ENCODE results near the gene RBM20. TPM values are rescaled to one million over a fixed set of nuclear protein-coding genes. Genes with fewer than 3 reads are reported as not detected.

The RBM20 gene
- total and polyA plus RNA-seq, 2 experiments from 2014 or later, result not detected

DNA sequence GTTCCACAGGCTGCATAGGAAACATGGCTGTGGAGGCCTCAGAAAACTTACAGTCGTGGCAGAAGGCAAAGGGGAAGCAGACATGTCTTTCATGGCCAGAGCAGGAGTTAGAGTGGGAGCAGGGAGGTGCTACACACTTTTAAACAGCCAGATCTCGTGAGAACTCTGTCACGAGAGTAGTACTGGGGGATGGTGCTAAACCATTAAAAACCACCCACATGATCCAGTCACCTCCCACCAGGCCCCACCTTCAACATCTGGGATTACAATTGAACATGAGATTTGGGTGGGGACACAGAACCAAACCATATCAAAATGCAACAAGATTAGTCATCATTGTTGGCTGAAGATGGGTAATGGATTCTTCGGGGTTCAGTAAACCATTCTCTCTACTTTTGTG lies 162.2 kb downstream of the RBM20 start:
- Histone ChIP-seq H3K9me3 (ENCODE audit: low read depth) (no peaks in the 10 kb centered on the region), H3K9me2 (ENCODE audit: insufficient read depth) (no peaks in the 10 kb centered on the region), H3K4me2 (ENCODE audit: unreplicated experiment) (no peak overlapping the region), H3K79me2 (ENCODE audit: insufficient read depth) (no peaks in the 10 kb centered on the region), H3K27me3 (replicated peaks; ENCODE audit: insufficient read depth) (peaks cover 8% of the 10 kb centered on the region; the same call in 1 of the 2 replicates), H2AFZ (no peak overlapping the region), H4K20me1 (ENCODE audit: insufficient read depth) (no peaks in the 10 kb centered on the region), H3K27ac (no peak overlapping the region), H3F3A (ENCODE audit: insufficient read depth) (peaks cover 12% of the 10 kb centered on the region), H3K4me3 (no peak overlapping the region), H3K9ac (no peak overlapping the region), H3K36me3 (ENCODE audit: low read depth) (no peaks in the 10 kb centered on the region), H3K4me1 (ENCODE audit: insufficient read depth) (peaks cover 24% of the 10 kb centered on the region)
- 53 to 57% methylated on average over 4 of the region's 4 CpGs for WGBS, 2 experiments (ENCODE audit: low coverage in 1 of 2, low lambda C conversion rate in 2 of 2, missing lambda C conversion rate in 2 of 2)
- DNase-seq, result no peak
- in situ Hi-C loops (cut with MboI), result no loop called here
- TF ChIP-seq EZH2phosphoT487 (IDR thresholded peaks at IDR 0.05; ENCODE audit: insufficient read depth, low read depth) (no peak), EZH2 (IDR thresholded peaks at IDR 0.05; ENCODE audit: insufficient read depth, poor library complexity, severe bottlenecking) (no peak)

DNA sequence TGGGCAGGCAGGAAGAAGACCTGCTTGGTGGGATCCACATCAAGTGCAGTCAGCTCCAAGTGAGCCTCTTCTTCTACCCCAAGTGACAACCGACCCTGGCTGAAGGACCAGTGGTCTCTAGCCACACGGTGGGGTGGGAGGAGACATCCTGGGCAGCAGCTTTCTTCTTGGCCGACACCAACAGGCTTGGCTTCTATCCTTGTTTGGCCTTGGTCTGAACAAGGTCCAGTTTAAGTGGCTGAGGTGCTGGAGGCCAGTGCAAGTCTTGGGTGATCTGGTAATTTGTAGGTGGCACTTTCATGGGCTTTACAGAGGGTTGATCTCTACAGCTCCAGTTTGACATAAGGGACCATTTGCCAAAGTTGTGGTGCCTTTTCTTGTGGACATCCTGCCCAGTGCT lies 164.0 kb downstream of the RBM20 start:
- DNase-seq, result no peak
- 45 to 47% methylated on average over 3 of the region's 3 CpGs for WGBS, 2 experiments (ENCODE audit: low coverage in 1 of 2, low lambda C conversion rate in 2 of 2, missing lambda C conversion rate in 2 of 2)
- Histone ChIP-seq H3K4me3 (no peak overlapping the region), H3K4me1 (ENCODE audit: insufficient read depth) (peaks cover 9% of the 10 kb centered on the region), H3F3A (ENCODE audit: insufficient read depth) (peaks cover 4% of the 10 kb centered on the region), H4K20me1 (ENCODE audit: insufficient read depth) (no peaks in the 10 kb centered on the region), H3K9ac (no peak overlapping the region), H2AFZ (no peak overlapping the region), H3K27ac (no peak overlapping the region), H3K9me2 (ENCODE audit: insufficient read depth) (no peaks in the 10 kb centered on the region), H3K27me3 (replicated peaks; ENCODE audit: insufficient read depth) (peaks cover 8% of the 10 kb centered on the region; the same call in 1 of the 2 replicates), H3K4me2 (ENCODE audit: unreplicated experiment) (no peak overlapping the region), H3K79me2 (ENCODE audit: insufficient read depth) (no peaks in the 10 kb centered on the region), H3K9me3 (ENCODE audit: low read depth) (no peaks in the 10 kb centered on the region), H3K36me3 (ENCODE audit: low read depth) (no peaks in the 10 kb centered on the region)
- no peak for TF ChIP-seq EZH2phosphoT487 (IDR thresholded peaks at IDR 0.05; ENCODE audit: insufficient read depth, low read depth)
- TF ChIP-seq EZH2 (IDR thresholded peaks at IDR 0.05; ENCODE audit: insufficient read depth, poor library complexity, severe bottlenecking), result no peak
- in situ Hi-C loops (cut with MboI), result no loop called here

DNA sequence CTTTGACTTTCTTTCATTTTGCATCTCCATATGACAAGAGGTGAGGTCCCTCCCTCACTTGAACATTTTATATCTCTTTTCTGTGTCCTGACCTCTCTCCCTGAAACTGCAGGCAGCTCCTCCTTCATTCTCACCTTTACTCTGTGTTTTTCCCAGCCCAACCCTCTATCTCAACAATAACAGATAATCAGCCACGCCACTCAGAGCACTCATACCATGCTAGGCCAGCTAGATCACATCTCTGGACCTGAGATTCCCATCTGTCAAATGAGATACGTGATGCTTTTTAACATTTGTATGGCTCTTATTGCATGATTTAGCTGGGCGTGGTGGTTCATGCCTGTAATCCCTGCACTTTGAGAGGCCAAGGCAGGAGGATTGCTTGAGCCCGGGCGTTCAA lies 164.5 kb downstream of the RBM20 start:
- H3F3A ChIP-seq (ENCODE audit: insufficient read depth), result no peaks in the 10 kb centered on the region
- no peaks in the 10 kb centered on the region for H3K9me3 ChIP-seq (ENCODE audit: low read depth)
- no peaks in the 10 kb centered on the region for H4K20me1 ChIP-seq (ENCODE audit: insufficient read depth)
- H3K27me3 ChIP-seq (replicated peaks; ENCODE audit: insufficient read depth), result peaks cover 8% of the 10 kb centered on the region; the same call in 1 of the 2 replicates
- H3K27ac ChIP-seq, result no peak overlapping the region
- WGBS, 2 experiments (ENCODE audit: low coverage in 1 of 2, low lambda C conversion rate in 2 of 2, missing lambda C conversion rate in 2 of 2), result 55 to 67% methylated on average over 4 to 5 of the region's 5 CpGs
- H3K79me2 ChIP-seq (ENCODE audit: insufficient read depth), result no peaks in the 10 kb centered on the region
- no peak overlapping the region for H3K4me3 ChIP-seq
- H3K9me2 ChIP-seq (ENCODE audit: insufficient read depth), result no peaks in the 10 kb centered on the region
- in situ Hi-C loops (cut with MboI), result no loop called here
- no peak overlapping the region for H3K4me2 ChIP-seq (ENCODE audit: unreplicated experiment)
- no peak for DNase-seq
- TF ChIP-seq EZH2 (IDR thresholded peaks at IDR 0.05; ENCODE audit: insufficient read depth, poor library complexity, severe bottlenecking) (no peak), EZH2phosphoT487 (IDR thresholded peaks at IDR 0.05; ENCODE audit: insufficient read depth, low read depth) (no peak)
- H2AFZ ChIP-seq, result no peak overlapping the region
- H3K9ac ChIP-seq, result no peak overlapping the region
- H3K4me1 ChIP-seq (ENCODE audit: insufficient read depth), result peaks cover 5% of the 10 kb centered on the region; the same call in 1 of the 2 replicates
- H3K36me3 ChIP-seq (ENCODE audit: low read depth), result no peaks in the 10 kb centered on the region

DNA sequence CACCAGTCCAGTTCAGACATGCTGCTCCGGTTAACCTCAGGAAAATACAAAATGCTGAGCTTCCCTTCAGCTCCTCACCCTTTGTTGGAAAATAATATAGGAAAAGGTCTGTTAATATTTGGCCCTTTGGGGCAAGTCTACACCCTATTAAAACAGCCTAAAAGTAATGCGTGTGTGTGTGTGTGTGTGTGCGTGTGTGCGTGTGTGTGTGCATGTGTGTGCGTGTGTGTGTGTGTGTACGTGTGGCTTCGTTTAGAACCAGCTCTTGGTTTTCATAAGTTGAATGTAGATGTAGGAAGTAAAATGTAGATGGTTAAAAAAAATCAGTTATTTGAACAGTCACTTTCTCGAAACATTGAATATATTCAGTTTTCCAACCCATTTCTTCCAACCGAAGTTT lies 166.5 kb downstream of the RBM20 start:
- H3K27ac ChIP-seq, result no peak overlapping the region
- no peak overlapping the region for H3K4me3 ChIP-seq
- no peaks in the 10 kb centered on the region for H4K20me1 ChIP-seq (ENCODE audit: insufficient read depth)
- TF ChIP-seq EZH2phosphoT487 (IDR thresholded peaks at IDR 0.05; ENCODE audit: insufficient read depth, low read depth), result no peak
- TF ChIP-seq EZH2 (IDR thresholded peaks at IDR 0.05; ENCODE audit: insufficient read depth, poor library complexity, severe bottlenecking), result no peak
- no peak overlapping the region for H3K9ac ChIP-seq
- H3K9me2 ChIP-seq (ENCODE audit: insufficient read depth), result no peaks in the 10 kb centered on the region
- H3F3A ChIP-seq (ENCODE audit: insufficient read depth), result no peaks in the 10 kb centered on the region
- 84 to 89% methylated on average over 9 of the region's 9 CpGs for whole genome bisulfite sequencing, 2 experiments (ENCODE audit: low coverage in 1 of 2, low lambda C conversion rate in 2 of 2, missing lambda C conversion rate in 2 of 2)
- peaks cover 12% of the 10 kb centered on the region for H3K27me3 ChIP-seq (replicated peaks; ENCODE audit: insufficient read depth)
- H3K79me2 ChIP-seq (ENCODE audit: insufficient read depth), result no peaks in the 10 kb centered on the region
- H3K4me2 ChIP-seq (ENCODE audit: unreplicated experiment), result no peak overlapping the region
- no peaks in the 10 kb centered on the region for H3K9me3 ChIP-seq (ENCODE audit: low read depth)
- no peak for DNase-seq
- H2AFZ ChIP-seq, result no peak overlapping the region
- no peaks in the 10 kb centered on the region for H3K36me3 ChIP-seq (ENCODE audit: low read depth)
- in situ Hi-C loops (cut with MboI), result no loop called here
- H3K4me1 ChIP-seq (ENCODE audit: insufficient read depth), result no peaks in the 10 kb centered on the region
